HepG2 (cell line): Measurements from ENCODE around the gene CCDC174. TPM values are rescaled to one million over a fixed set of nuclear protein-coding genes. Genes with fewer than 3 reads are reported as not detected.

Source experiments
- ATAC-seq: fragments of 200-7000 bp; cut with Tn5 transposase; 3 replicates; pipeline ENCODE4 v1.9.1; 2020; ENCODE audit warnings: mild to moderate bottlenecking, moderate library complexity
- BruUV-seq: library from RNA; stranded (reverse); fragments of 400-500 nt; replicated peaks from 2 replicates; lab custom pipeline; 2021; lab: Mats Ljungman, UMichigan
- CTCF ChIA-PET: fragments of 300-600 bp; formaldehyde crosslinking; extraction: SDS; loops from one replicate; lab custom pipeline; 2021; ENCODE audit warnings: low total read pairs, inconsistent platforms, low intra/inter-chr PET ratio; lab: Yijun Ruan, JAX
- POLR2A ChIA-PET: fragments of 350-600 bp; sonication (Branson Sonifier 250); formaldehyde crosslinking; loops from one replicate; lab custom pipeline; 2020; ENCODE audit warnings: antibody characterized with exemption, inconsistent platforms; lab: Yijun Ruan, JAX
- DNase-seq: peaks from one replicate; pipeline ENCODE4 v3.0.0-alpha.2; 2015; ENCODE audit warnings: low spot score
- FAIRE-seq: peaks from 3 replicates; lab custom pipeline; 2011; peaks lifted over from hg19 to GRCh38; lab: Jason Lieb, UNC
- H2AFZ ChIP-seq: one replicate; pipeline ENCODE4 v1.6.1; 2011; ENCODE audit warnings: low read length, inconsistent platforms
- H3K27ac ChIP-seq: fragments of 300-600 bp; 3 replicates; pipeline ENCODE4 v1.8.0; 2011; ENCODE audit warnings: mixed run types, mild to moderate bottlenecking, mixed read lengths, low read length, inconsistent platforms; ENCODE audit not compliant: insufficient read depth; ENCODE audit errors: extremely low read length
- H3K27me3 ChIP-seq, 2 experiments: fragments of 200-600 bp in 1 of 2; 2 replicates in 1 of 2; 3 replicates in 1 of 2; pipeline versions ENCODE4 v1.6.0 to v1.8.0; 2011; ENCODE audit warnings: low read length in 2 of 2, mild to moderate bottlenecking in 2 of 2, moderate library complexity in 2 of 2, inconsistent platforms in 1 of 2; ENCODE audit not compliant: insufficient read depth in 2 of 2, control insufficient read depth in 1 of 2
- H3K36me3 ChIP-seq, 2 experiments: fragments of 200-600 bp in 1 of 2; replicated peaks in 1 of 2; 2 replicates in 1 of 2; 3 replicates in 1 of 2; pipeline versions ENCODE4 v1.5.1 to v1.8.0; 2011; ENCODE audit warnings: low read length in 2 of 2, inconsistent platforms in 1 of 2; ENCODE audit not compliant: insufficient read depth in 2 of 2, control insufficient read depth in 1 of 2
- H3K4me1 ChIP-seq: 2 replicates; pipeline ENCODE4 v1.5.1; 2012; ENCODE audit warnings: low read length, inconsistent platforms; ENCODE audit not compliant: insufficient read depth
- H3K4me2 ChIP-seq: 2 replicates; pipeline ENCODE4 v1.6.0; 2011; ENCODE audit warnings: low read depth, low read length, inconsistent platforms
- H3K4me3 ChIP-seq, 3 experiments: fragments of 200-600 bp in 1 of 3; sonication (generic), shearing (Covaris generic) in 1 of 3; replicated peaks in 1 of 3; 2 replicates each; pipeline ENCODE4 v1.5.1; 2011 to 2016; ENCODE audit warnings: low read length in 3 of 3, inconsistent platforms in 2 of 3, low read depth in 2 of 3, mild to moderate bottlenecking in 2 of 3, control low read depth in 1 of 3, mixed read lengths in 1 of 3; ENCODE audit not compliant: insufficient read depth in 1 of 3
- H3K79me2 ChIP-seq: one replicate; pipeline ENCODE4 v1.6.1; 2011; ENCODE audit warnings: low read length, inconsistent platforms; ENCODE audit not compliant: insufficient read depth
- H3K9ac ChIP-seq: 2 replicates; pipeline ENCODE4 v1.6.0; 2011; ENCODE audit warnings: mild to moderate bottlenecking, low read depth, low read length, inconsistent platforms; ENCODE audit not compliant: insufficient read depth
- H3K9me3 ChIP-seq: 2 replicates; pipeline ENCODE4 v1.5.1; 2012; ENCODE audit warnings: mild to moderate bottlenecking, low read length
- H4K20me1 ChIP-seq: 2 replicates; pipeline ENCODE4 v1.6.0; 2011; ENCODE audit warnings: inconsistent platforms, mild to moderate bottlenecking, low read length, moderate library complexity; ENCODE audit not compliant: insufficient read depth
- CREM ChIP-seq, 2 experiments: sonication (generic) in 1 of 2; formaldehyde crosslinking in 1 of 2; IDR thresholded peaks; 2 replicates each; pipeline versions ENCODE4 v1.4.0 to v1.6.1; 2016 to 2020; ENCODE audit warnings: antibody characterized with exemption in 1 of 2, mild to moderate bottlenecking in 1 of 2, missing genetic modification reagents in 1 of 2
- FOXP1 ChIP-seq, 2 experiments: fragments of 450-650 bp in 1 of 2; IDR thresholded peaks; 2 replicates each; pipeline ENCODE4 v1.6.1; 2017 to 2018; ENCODE audit warnings: antibody characterized with exemption in 1 of 2
- MEIS1 ChIP-seq: sonication (generic); formaldehyde crosslinking; IDR thresholded peaks from 2 replicates; pipeline ENCODE4 v1.9.0; 2021; ENCODE audit warnings: mild to moderate bottlenecking, missing genetic modification reagents, moderate library complexity, borderline replicate concordance
- NFRKB ChIP-seq: fragments of 450-650 bp; IDR thresholded peaks from 2 replicates; pipeline ENCODE4 v1.6.1; 2017
- NFYC ChIP-seq: IDR thresholded peaks from 2 replicates; pipeline ENCODE4 v1.6.1; 2016; ENCODE audit warnings: missing genetic modification reagents, missing compliant biosample characterization
- RELA ChIP-seq: sonication (generic); formaldehyde crosslinking; IDR thresholded peaks from 2 replicates; pipeline ENCODE4 v1.4.0; 2020; ENCODE audit warnings: missing genetic modification reagents
- RNF2 ChIP-seq: fragments of 450-650 bp; conservative IDR thresholded peaks from 2 replicates; pipeline ENCODE4 v1.6.1; 2016; ENCODE audit warnings: low read depth
- SPEN ChIP-seq: sonication (generic); formaldehyde crosslinking; IDR thresholded peaks from 2 replicates; pipeline ENCODE4 v1.5.1; 2020; ENCODE audit warnings: low read depth, mild to moderate bottlenecking, missing genetic modification reagents
- SYNCRIP ChIP-seq: fragments of 200-400 bp; formaldehyde crosslinking; IDR thresholded peaks from 2 replicates; pipeline ENCODE4 v1.6.1; 2018; ENCODE audit warnings: mild to moderate bottlenecking, low read depth, low read length; ENCODE audit not compliant: insufficient read depth
- TMF1 ChIP-seq: sonication (generic); formaldehyde crosslinking; IDR thresholded peaks from 2 replicates; pipeline ENCODE4 v1.8.1; 2022; ENCODE audit warnings: low read depth, missing genetic modification reagents
- ZFP1 ChIP-seq: IDR thresholded peaks from 2 replicates; pipeline ENCODE4 v1.6.1; 2016
- ZNF589 ChIP-seq: sonication (generic); formaldehyde crosslinking; conservative IDR thresholded peaks from 2 replicates; pipeline ENCODE4 v1.8.0; 2022; ENCODE audit warnings: mild to moderate bottlenecking, moderate library complexity, missing genetic modification reagents
- ZNF891 ChIP-seq: sonication (generic); formaldehyde crosslinking; IDR thresholded peaks from 2 replicates; pipeline ENCODE4 v1.5.0; 2020; ENCODE audit warnings: mild to moderate bottlenecking, missing genetic modification reagents
- WGBS: methylation state at CpG from one replicate; pipeline ENCODE4 v1.1.6; 2017; ENCODE audit warnings: low lambda C conversion rate; 5-methylcytosine and 5-hydroxymethylcytosine counted together
- in situ Hi-C: cut with HindIII; loops from 2 replicates; pipeline ENCODE4 v1.10.0; 2017; ENCODE audit warnings: low pct_unique_long_range_greater_than_20kb; ENCODE audit not compliant: extremely low pct_ligation_motif_present
- intact Hi-C: fragments of 100-400 bp; cut with micrococcal nuclease; formaldehyde crosslinking; loops from one replicate; pipeline ENCODE4 v1.10.0; 2022; ENCODE audit not compliant: unreplicated experiment
- polyA plus RNA-seq, 8 experiments: library from polyadenylated mRNA; depleted of rRNA in 3 of 8; stranded (reverse) in 7 of 8; unstranded in 1 of 8; fragments of >200 nt; fragmentation: Illumina TruSeq in 4 of 8; extraction: Trizol in 4 of 8; gene quantifications; 2 replicates each; pipeline versions ENCODE4 v1.2.1 to v1.2.3, GENCODE V29; 2011 to 2016; ENCODE audit warnings: low read depth in 4 of 8, missing spikeins in 1 of 8, mixed read lengths in 1 of 8; ENCODE audit not compliant: insufficient read depth in 1 of 8
- total RNA-seq, 5 experiments: library from RNA; depleted of rRNA; stranded (reverse); fragments of >200 nt; fragmentation: Illumina TruSeq; extraction: Trizol; gene quantifications; 2 replicates each; pipeline ENCODE4 v1.2.3, GENCODE V29; 2016; ENCODE audit warnings: low read depth in 1 of 5
- TF ChIP-seq, protein P1 (sequence below): sonication (generic); formaldehyde crosslinking; IDR thresholded peaks from 2 replicates; pipeline ENCODE4 v1.4.0; 2020; ENCODE audit warnings: mild to moderate bottlenecking, missing genetic modification reagents, borderline replicate concordance
- TF ChIP-seq, protein P2 (sequence below): sonication (generic); formaldehyde crosslinking; IDR thresholded peaks from 2 replicates; pipeline ENCODE4 v1.4.0; 2020; ENCODE audit warnings: missing genetic modification reagents, borderline replicate concordance
- TF ChIP-seq, protein P3 (sequence below): sonication (generic); formaldehyde crosslinking; IDR thresholded peaks from 2 replicates; pipeline ENCODE4 v1.4.0; 2020; ENCODE audit warnings: mild to moderate bottlenecking, missing genetic modification reagents
- TF ChIP-seq, protein P4 (sequence below): sonication (generic); formaldehyde crosslinking; IDR thresholded peaks from 2 replicates; pipeline ENCODE4 v1.8.1; 2023; ENCODE audit warnings: mild to moderate bottlenecking, missing genetic modification reagents

The CCDC174 gene
- total and polyA plus RNA-seq, 2 of the 13 experiments (the other 11 are each of a cell fraction or from before 2014, with no cell fraction given): 5.4 to 11.0 TPM

DNA sequence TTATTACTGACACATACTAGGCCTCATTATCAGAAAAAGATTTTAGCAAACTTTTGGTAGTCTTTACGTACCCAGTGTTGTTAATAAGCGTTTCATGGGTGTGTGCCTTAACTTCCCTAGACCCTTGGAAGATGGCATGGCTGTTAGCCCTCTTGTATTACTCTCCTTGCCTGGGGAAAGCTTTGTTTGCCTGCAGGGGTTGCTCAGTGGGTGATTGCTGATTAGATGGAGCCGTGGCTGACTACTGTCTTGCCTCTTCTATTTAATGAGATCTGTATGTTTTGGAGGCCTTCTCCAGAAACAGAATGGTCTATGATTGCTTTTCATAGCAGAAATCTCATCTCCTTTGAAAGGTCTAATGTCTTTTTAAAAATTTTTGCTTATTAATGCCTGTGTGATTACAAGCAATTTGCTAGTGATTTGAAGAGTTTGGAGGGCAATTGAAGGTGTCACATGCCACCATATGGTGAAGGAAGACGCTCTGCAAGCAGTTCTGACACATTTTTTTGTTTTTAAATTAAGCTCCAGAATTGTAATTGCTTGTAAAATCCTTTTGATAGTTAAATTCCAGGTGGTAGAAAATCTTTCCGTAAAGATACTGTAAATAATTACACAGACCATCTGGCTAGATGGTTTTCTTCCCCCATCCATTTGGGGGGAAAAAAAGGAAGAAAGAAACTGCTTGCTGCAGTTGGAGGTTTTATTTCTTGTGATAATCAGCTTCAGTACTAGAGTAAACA, 12.0 kb downstream of the CCDC174 start:
- ChIA-PET POLR2A (interaction anchor here (1.3 kb wide), 1 partner anchor 14 kb away, joined by 3 read pairs; no protein-coding TSS in a partner anchor), CTCF (no interaction called here)
- H3K9me3 ChIP-seq: no peaks in the 10 kb centered on the region
- H3K36me3 ChIP-seq: peaks cover 32 to 91% of the 10 kb centered on the region in 2 experiments
- 97% methylated on average over 5 of the region's 5 CpGs for WGBS
- BruUV-seq: no TSS peak
- no peaks in the 10 kb centered on the region for H3K79me2 ChIP-seq
- intact Hi-C loops: no loop called here
- H3K27ac ChIP-seq: no peak overlapping the region
- no peak overlapping the region for H3K4me3 ChIP-seq
- H2AFZ ChIP-seq: no peak overlapping the region
- H3K27me3 ChIP-seq: no peaks in the 10 kb centered on the region
- DNase-seq: no peak
- H4K20me1 ChIP-seq: no peaks in the 10 kb centered on the region
- no peak overlapping the region for H3K9ac ChIP-seq
- no peak for ATAC-seq
- FAIRE-seq: no peak
- H3K4me2 ChIP-seq: no peak overlapping the region
- in situ Hi-C loops: no loop called here
- no peaks in the 10 kb centered on the region for H3K4me1 ChIP-seq
- TF ChIP-seq SYNCRIP (no peak), MEIS1 (CRISPR knock-in tag) (no peak), ZFP1 (CRISPR knock-in tag) (no peak), CREM (IDR thresholded peaks at IDR 0.05) (no peak), CREM (CRISPR knock-in tag; IDR thresholded peaks at IDR 0.05) (no peak), ZNF589 (no peak), FOXP1 (IDR thresholded peaks at IDR 0.05) (no peak), FOXP1 (CRISPR knock-in tag; IDR thresholded peaks at IDR 0.05) (no peak), NFRKB (no peak), NFYC (no peak), TMF1 (no peak), RNF2 (no peak), ZNF891 (CRISPR knock-in tag) (no peak), SPEN (CRISPR knock-in tag) (no peak), RELA (CRISPR knock-in tag) (no peak)
- TF ChIP-seq, protein P1, sequence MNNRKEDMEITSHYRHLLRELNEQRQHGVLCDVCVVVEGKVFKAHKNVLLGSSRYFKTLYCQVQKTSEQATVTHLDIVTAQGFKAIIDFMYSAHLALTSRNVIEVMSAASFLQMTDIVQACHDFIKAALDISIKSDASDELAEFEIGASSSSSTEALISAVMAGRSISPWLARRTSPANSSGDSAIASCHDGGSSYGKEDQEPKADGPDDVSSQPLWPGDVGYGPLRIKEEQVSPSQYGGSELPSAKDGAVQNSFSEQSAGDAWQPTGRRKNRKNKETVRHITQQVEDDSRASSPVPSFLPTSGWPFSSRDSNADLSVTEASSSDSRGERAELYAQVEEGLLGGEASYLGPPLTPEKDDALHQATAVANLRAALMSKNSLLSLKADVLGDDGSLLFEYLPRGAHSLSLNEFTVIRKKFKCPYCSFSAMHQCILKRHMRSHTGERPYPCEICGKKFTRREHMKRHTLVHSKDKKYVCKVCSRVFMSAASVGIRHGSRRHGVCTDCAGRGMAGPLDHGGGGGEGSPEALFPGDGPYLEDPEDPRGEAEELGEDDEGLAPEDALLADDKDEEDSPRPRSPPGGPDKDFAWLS: no peak
- TF ChIP-seq, protein P2, sequence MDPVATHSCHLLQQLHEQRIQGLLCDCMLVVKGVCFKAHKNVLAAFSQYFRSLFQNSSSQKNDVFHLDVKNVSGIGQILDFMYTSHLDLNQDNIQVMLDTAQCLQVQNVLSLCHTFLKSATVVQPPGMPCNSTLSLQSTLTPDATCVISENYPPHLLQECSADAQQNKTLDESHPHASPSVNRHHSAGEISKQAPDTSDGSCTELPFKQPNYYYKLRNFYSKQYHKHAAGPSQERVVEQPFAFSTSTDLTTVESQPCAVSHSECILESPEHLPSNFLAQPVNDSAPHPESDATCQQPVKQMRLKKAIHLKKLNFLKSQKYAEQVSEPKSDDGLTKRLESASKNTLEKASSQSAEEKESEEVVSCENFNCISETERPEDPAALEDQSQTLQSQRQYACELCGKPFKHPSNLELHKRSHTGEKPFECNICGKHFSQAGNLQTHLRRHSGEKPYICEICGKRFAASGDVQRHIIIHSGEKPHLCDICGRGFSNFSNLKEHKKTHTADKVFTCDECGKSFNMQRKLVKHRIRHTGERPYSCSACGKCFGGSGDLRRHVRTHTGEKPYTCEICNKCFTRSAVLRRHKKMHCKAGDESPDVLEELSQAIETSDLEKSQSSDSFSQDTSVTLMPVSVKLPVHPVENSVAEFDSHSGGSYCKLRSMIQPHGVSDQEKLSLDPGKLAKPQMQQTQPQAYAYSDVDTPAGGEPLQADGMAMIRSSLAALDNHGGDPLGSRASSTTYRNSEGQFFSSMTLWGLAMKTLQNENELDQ (CRISPR knock-in tag): no peak
- TF ChIP-seq, protein P3, sequence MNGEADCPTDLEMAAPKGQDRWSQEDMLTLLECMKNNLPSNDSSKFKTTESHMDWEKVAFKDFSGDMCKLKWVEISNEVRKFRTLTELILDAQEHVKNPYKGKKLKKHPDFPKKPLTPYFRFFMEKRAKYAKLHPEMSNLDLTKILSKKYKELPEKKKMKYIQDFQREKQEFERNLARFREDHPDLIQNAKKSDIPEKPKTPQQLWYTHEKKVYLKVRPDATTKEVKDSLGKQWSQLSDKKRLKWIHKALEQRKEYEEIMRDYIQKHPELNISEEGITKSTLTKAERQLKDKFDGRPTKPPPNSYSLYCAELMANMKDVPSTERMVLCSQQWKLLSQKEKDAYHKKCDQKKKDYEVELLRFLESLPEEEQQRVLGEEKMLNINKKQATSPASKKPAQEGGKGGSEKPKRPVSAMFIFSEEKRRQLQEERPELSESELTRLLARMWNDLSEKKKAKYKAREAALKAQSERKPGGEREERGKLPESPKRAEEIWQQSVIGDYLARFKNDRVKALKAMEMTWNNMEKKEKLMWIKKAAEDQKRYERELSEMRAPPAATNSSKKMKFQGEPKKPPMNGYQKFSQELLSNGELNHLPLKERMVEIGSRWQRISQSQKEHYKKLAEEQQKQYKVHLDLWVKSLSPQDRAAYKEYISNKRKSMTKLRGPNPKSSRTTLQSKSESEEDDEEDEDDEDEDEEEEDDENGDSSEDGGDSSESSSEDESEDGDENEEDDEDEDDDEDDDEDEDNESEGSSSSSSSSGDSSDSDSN: no peak
- TF ChIP-seq, protein P4, sequence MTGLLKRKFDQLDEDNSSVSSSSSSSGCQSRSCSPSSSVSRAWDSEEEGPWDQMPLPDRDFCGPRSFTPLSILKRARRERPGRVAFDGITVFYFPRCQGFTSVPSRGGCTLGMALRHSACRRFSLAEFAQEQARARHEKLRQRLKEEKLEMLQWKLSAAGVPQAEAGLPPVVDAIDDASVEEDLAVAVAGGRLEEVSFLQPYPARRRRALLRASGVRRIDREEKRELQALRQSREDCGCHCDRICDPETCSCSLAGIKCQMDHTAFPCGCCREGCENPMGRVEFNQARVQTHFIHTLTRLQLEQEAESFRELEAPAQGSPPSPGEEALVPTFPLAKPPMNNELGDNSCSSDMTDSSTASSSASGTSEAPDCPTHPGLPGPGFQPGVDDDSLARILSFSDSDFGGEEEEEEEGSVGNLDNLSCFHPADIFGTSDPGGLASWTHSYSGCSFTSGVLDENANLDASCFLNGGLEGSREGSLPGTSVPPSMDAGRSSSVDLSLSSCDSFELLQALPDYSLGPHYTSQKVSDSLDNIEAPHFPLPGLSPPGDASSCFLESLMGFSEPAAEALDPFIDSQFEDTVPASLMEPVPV: no peak
